Caco-2 (cell line): ENCODE measurements around the gene PAQR6. TPM values are rescaled to one million over a fixed set of nuclear protein-coding genes. Genes with fewer than 3 reads are reported as not detected.

ENCODE experiments used
- BruUV-seq: library from RNA; stranded (reverse); fragments of 400-500 nt; replicated peaks from 2 replicates; lab custom pipeline; 2021; lab: Mats Ljungman, UMichigan
- CTCF ChIA-PET: fragments of 300-600 bp; sonication (Branson Sonifier 250); formaldehyde crosslinking; loops from one replicate; lab custom pipeline; 2022; ENCODE audit warnings: antibody characterized with exemption; lab: Charles Lee
- POLR2A ChIA-PET: fragments of 300-600 bp; sonication (Branson Sonifier 250); formaldehyde crosslinking; loops from one replicate; lab custom pipeline; 2022; ENCODE audit warnings: antibody characterized with exemption; lab: Charles Lee
- DNase-seq, 2 experiments: peaks; one replicate each; pipeline versions ENCODE4 v3.0.0 to v3.0.0-alpha.2; 2020 to 2022
- H3K27me3 ChIP-seq: replicated peaks from 2 replicates; pipeline ENCODE4 v1.6.0; 2011; ENCODE audit warnings: low read length; ENCODE audit not compliant: control insufficient read depth, insufficient read depth
- H3K36me3 ChIP-seq: 2 replicates; pipeline ENCODE4 v1.5.1; 2011; ENCODE audit warnings: low read length; ENCODE audit not compliant: control insufficient read depth, insufficient read depth
- H3K4me1 ChIP-seq: fragments of 250-450 bp; sonication (Bioruptor Pico); 2 replicates; pipeline ENCODE4 v1.5.1; 2020; ENCODE audit warnings: mild to moderate bottlenecking
- H3K4me3 ChIP-seq: 2 replicates; pipeline ENCODE4 v1.5.1; 2011; ENCODE audit warnings: low read depth, mild to moderate bottlenecking, control low read depth, low read length
- H3K9me3 ChIP-seq: fragments of 250-450 bp; sonication (Bioruptor Pico); 2 replicates; pipeline ENCODE4 v1.5.1; 2020; ENCODE audit warnings: mild to moderate bottlenecking, moderate library complexity
- H3K27ac Mint-ChIP-seq: one replicate; pipeline ENCODE4 v1.8.0; 2022; ENCODE audit warnings: mixed read lengths; ENCODE audit not compliant: unreplicated experiment
- H3K27me3 Mint-ChIP-seq: one replicate; pipeline ENCODE4 v1.8.0; 2022; ENCODE audit warnings: mixed read lengths; ENCODE audit not compliant: insufficient read depth, unreplicated experiment
- H3K36me3 Mint-ChIP-seq: one replicate; pipeline ENCODE4 v1.8.0; 2022; ENCODE audit warnings: mild to moderate bottlenecking, mixed read lengths; ENCODE audit not compliant: insufficient read depth, unreplicated experiment
- H3K4me1 Mint-ChIP-seq: one replicate; pipeline ENCODE4 v1.8.0; 2022; ENCODE audit warnings: low read depth, mixed read lengths; ENCODE audit not compliant: unreplicated experiment
- H3K4me3 Mint-ChIP-seq: one replicate; pipeline ENCODE4 v1.8.0; 2022; ENCODE audit warnings: mild to moderate bottlenecking, moderate library complexity, mixed read lengths; ENCODE audit not compliant: unreplicated experiment
- H3K9me3 Mint-ChIP-seq: one replicate; pipeline ENCODE4 v1.8.0; 2022; ENCODE audit warnings: mixed read lengths; ENCODE audit not compliant: unreplicated experiment
- CTCF ChIP-seq, 2 experiments: fragments of 200-600 bp in 1 of 2; IDR thresholded peaks; 1 replicate in 1 of 2; 2 replicates in 1 of 2; pipeline versions ENCODE4 v1.5.1 to v1.8.0; 2011 to 2022; ENCODE audit warnings: antibody characterized with exemption in 1 of 2, control low read depth in 1 of 2, inconsistent platforms in 1 of 2, low read depth in 1 of 2, low read length in 1 of 2, mild to moderate bottlenecking in 1 of 2, moderate library complexity in 1 of 2; ENCODE audit not compliant: insufficient read depth in 1 of 2, severe bottlenecking in 1 of 2, unreplicated experiment in 1 of 2
- intact Hi-C: fragments of 100-400 bp; cut with micrococcal nuclease; formaldehyde crosslinking; loops from one replicate; pipeline ENCODE4 v1.10.0; 2022; ENCODE audit not compliant: unreplicated experiment
- total RNA-seq: library from RNA; stranded (reverse); gene quantifications from 2 replicates; pipeline ENCODE4 v1.2.3, GENCODE V29; 2022

The PAQR6 gene
- total RNA-seq, 1 experiment from 2014 or later, result 4.1 TPM

- Histone ChIP-seq H3K27me3 (no peaks in the 10 kb centered on the region), H3K4me1 (peaks cover 24% of the 10 kb centered on the region), H3K36me3 (peaks cover 9% of the 10 kb centered on the region), H3K9me3 (no peaks in the 10 kb centered on the region), H3K4me3 (peak overlapping the region; percentile 78)
- intact Hi-C loops, result loop anchor here (1.0 kb wide), 1 partner anchor 56 kb away; the partner anchor contains the start of genes CCT3 and TSACC
- CTCF ChIA-PET, result interaction anchor here (0.6 to 3.7 kb wide), 9 partner anchors 38 to 378 kb away, joined by 3 to 22 read pairs (median 5); partner anchors contain the start of gene SLC25A44
- Mint-ChIP-seq H3K36me3 (peaks cover 39% of the 10 kb centered on the region), H3K4me3 (peak overlapping the region; percentile 78), H3K9me3 (no peaks in the 10 kb centered on the region), H3K4me1 (peaks cover 24% of the 10 kb centered on the region), H3K27me3 (no peaks in the 10 kb centered on the region), H3K27ac (peak overlapping the region; percentile 61)
- no peak for DNase-seq
- no peak for TF ChIP-seq CTCF (IDR thresholded peaks at IDR 0.05; ENCODE audit: insufficient read depth in 1 of 2, low read depth in 1 of 2, low read length in 1 of 2, severe bottlenecking in 1 of 2, unreplicated experiment in 1 of 2)
- POLR2A ChIA-PET, result interaction anchor here (0.6 to 2.3 kb wide), 10 partner anchors 9 to 304 kb away, joined by 3 to 13 read pairs (median 6); partner anchors contain the start of genes ARHGEF2, CCT3, GLMP and MEF2D
- BruUV-seq, result TSS peak; percentile 43
Measured at GRCh38 chr1:156281693-156282478, 34.0 kb upstream of the PAQR6 start.

- H3K4me3 ChIP-seq, result peak overlapping the region; percentile 78
- peak overlapping the region; percentile 78 for H3K4me3 Mint-ChIP-seq
- intact Hi-C loops, result no loop called here
- no TSS peak for BruUV-seq
- H3K4me1 ChIP-seq, result peaks cover 24% of the 10 kb centered on the region
- H3K4me1 Mint-ChIP-seq, result peaks cover 24% of the 10 kb centered on the region
- H3K9me3 ChIP-seq, result no peaks in the 10 kb centered on the region
- H3K27me3 Mint-ChIP-seq, result no peaks in the 10 kb centered on the region
- no peak for TF ChIP-seq CTCF (IDR thresholded peaks at IDR 0.05; ENCODE audit: insufficient read depth in 1 of 2, low read depth in 1 of 2, low read length in 1 of 2, severe bottlenecking in 1 of 2, unreplicated experiment in 1 of 2)
- H3K9me3 Mint-ChIP-seq, result no peaks in the 10 kb centered on the region
- H3K36me3 ChIP-seq, result peaks cover 9% of the 10 kb centered on the region
- peaks cover 45% of the 10 kb centered on the region for H3K36me3 Mint-ChIP-seq
- no peaks in the 10 kb centered on the region for H3K27me3 ChIP-seq
- ChIA-PET CTCF (interaction anchor here (0.6 to 3.7 kb wide), 2 partner anchors 38 to 56 kb away, joined by 5 to 22 read pairs; no protein-coding TSS in a partner anchor), POLR2A (interaction anchor here (0.6 to 1.0 kb wide), 2 partner anchors 63 to 68 kb away, joined by 3 read pairs; partner anchors contain the start of gene PMF1)
- H3K27ac Mint-ChIP-seq, result peak overlapping the region; percentile 61
- DNase-seq, result no peak
Measured at GRCh38 chr1:156281281-156281680, 33.4 kb upstream of the PAQR6 start.

- Histone ChIP-seq H3K9me3 (no peaks in the 10 kb centered on the region), H3K4me1 (peaks cover 21% of the 10 kb centered on the region), H3K27me3 (no peaks in the 10 kb centered on the region), H3K4me3 (no peak overlapping the region), H3K36me3 (peaks cover 9% of the 10 kb centered on the region)
- peaks cover 24% of the 10 kb centered on the region for H3K4me1 Mint-ChIP-seq
- no peak for DNase-seq
- peaks cover 59% of the 10 kb centered on the region for H3K36me3 Mint-ChIP-seq
- intact Hi-C loops, result no loop called here
- no peaks in the 10 kb centered on the region for H3K27me3 Mint-ChIP-seq
- no peak overlapping the region for H3K27ac Mint-ChIP-seq
- no TSS peak for BruUV-seq
- ChIA-PET CTCF (no interaction called here), POLR2A (interaction anchor here (0.5 kb wide), 1 partner anchor 114 kb away, joined by 3 read pairs; no protein-coding TSS in a partner anchor)
- no peaks in the 10 kb centered on the region for H3K9me3 Mint-ChIP-seq
- TF ChIP-seq CTCF (IDR thresholded peaks at IDR 0.05; ENCODE audit: insufficient read depth in 1 of 2, low read depth in 1 of 2, low read length in 1 of 2, severe bottlenecking in 1 of 2, unreplicated experiment in 1 of 2), result no peak
- no peak overlapping the region for H3K4me3 Mint-ChIP-seq
Measured at GRCh38 chr1:156279837-156280236, 32.0 kb upstream of the PAQR6 start.
